Astrocyte of the cerebellum (primary cell): ENCODE data around the gene MICAL3.
"Not testable (repeated sequence)": the region's sequence is repeated elsewhere in the genome, so short reads cannot be mapped to it uniquely, and the experiment has no call there.

Experiments
- DNase-seq: peaks from one replicate; pipeline ENCODE4 v3.0.0-alpha.2; 2011; ENCODE audit warnings: low read depth
- H3K4me3 ChIP-seq: 2 replicates; pipeline ENCODE4 v1.5.1; 2011; ENCODE audit warnings: mild to moderate bottlenecking, low read depth, low read length, moderate library complexity
- CTCF ChIP-seq: IDR thresholded peaks from 2 replicates; pipeline ENCODE4 v1.5.1; 2012; ENCODE audit warnings: low read length, low read depth, moderate library complexity, mild to moderate bottlenecking; ENCODE audit errors: missing control alignments
- in situ Hi-C: cut with HindIII; loops from 2 replicates; pipeline ENCODE4 v1.10.0; 2017; ENCODE audit warnings: low sequenced_read_pairs

MICAL3 gene

GRCh38 chr22:17878941-17879340 lies 145.4 kb downstream of the MICAL3 start:
- TF ChIP-seq CTCF: no peak
- DNase-seq: no peak
- in situ Hi-C loops: no loop called here
- no peak overlapping the region for H3K4me3 ChIP-seq

GRCh38 chr22:17878186-17878694 lies 146.1 kb downstream of the MICAL3 start:
- DNase-seq: no peak
- TF ChIP-seq CTCF: no peak

GRCh38 chr22:17876878-17877855 lies 147.2 kb downstream of the MICAL3 start:
- DNase-seq, H3K4me3 ChIP-seq, in situ Hi-C loops: not testable (repeated sequence)

More at GRCh38 chr22:17878186-17878694, 146.1 kb downstream of the MICAL3 start:
- in situ Hi-C loops: no loop called here
- H3K4me3 ChIP-seq: no peak overlapping the region

- H3K4me3 ChIP-seq: no peak overlapping the region
- in situ Hi-C loops: no loop called here
- DNase-seq: no peak
- TF ChIP-seq CTCF: no peak
Measured at GRCh38 chr22:17876306-17876831, 148.0 kb downstream of the MICAL3 start.

GRCh38 chr22:17875631-17876030 lies 148.7 kb downstream of the MICAL3 start:
- DNase-seq: no peak
- TF ChIP-seq CTCF: no peak
- no peak overlapping the region for H3K4me3 ChIP-seq
- in situ Hi-C loops: no loop called here

GRCh38 chr22:17875156-17875555 lies 149.2 kb downstream of the MICAL3 start:
- H3K4me3 ChIP-seq: no peak overlapping the region
- DNase-seq: no peak
- no peak for TF ChIP-seq CTCF
- in situ Hi-C loops: no loop called here
